SK-N-MC (cell line): ENCODE measurements around the gene SLITRK4.

Experiments used
- DNase-seq: peaks from one replicate; pipeline ENCODE4 v3.0.0-alpha.2; 2011; ENCODE audit warnings: low read depth, low spot score
- H3K27ac ChIP-seq: fragments of 200-600 bp; sonication (generic); 2 replicates; pipeline ENCODE4 v1.5.1; 2016; ENCODE audit warnings: mixed run types
- H3K36me3 ChIP-seq: fragments of 200-600 bp; sonication (generic); 2 replicates; pipeline ENCODE4 v1.6.1; 2017; ENCODE audit warnings: antibody characterized with exemption, low read length, mixed read lengths; ENCODE audit not compliant: insufficient read depth
- H3K4me3 ChIP-seq: fragments of 200-600 bp; sonication (generic); 2 replicates; pipeline ENCODE4 v1.5.1; 2016
- H3K9ac ChIP-seq: fragments of 200-600 bp; sonication (generic); 2 replicates; pipeline ENCODE4 v1.8.0; 2017; ENCODE audit warnings: mixed run types, mixed read lengths; ENCODE audit not compliant: insufficient read length
- H3K9me3 ChIP-seq: fragments of 200-600 bp; sonication (generic); 2 replicates; pipeline ENCODE4 v1.6.1; 2017; ENCODE audit warnings: low read depth, mild to moderate bottlenecking, antibody characterized with exemption, low read length, moderate library complexity, mixed read lengths
- EZH2 ChIP-seq: fragments of 200-600 bp; sonication (generic); IDR thresholded peaks from one replicate; pipeline ENCODE4 v1.6.1; 2017; ENCODE audit warnings: antibody characterized with exemption
- FOXP2 ChIP-seq: optimal IDR thresholded peaks from 2 replicates; pipeline ENCODE3; 2011; ENCODE audit warnings: mild to moderate bottlenecking, moderate library complexity; ENCODE audit not compliant: insufficient read depth; ENCODE audit errors: extremely low read length, control extremely low read depth
- POLR2AphosphoS5 ChIP-seq: IDR thresholded peaks from 2 replicates; pipeline ENCODE4 v1.6.1; 2012; ENCODE audit warnings: mild to moderate bottlenecking, low read depth, low read length, borderline replicate concordance

The SLITRK4 gene

DNA sequence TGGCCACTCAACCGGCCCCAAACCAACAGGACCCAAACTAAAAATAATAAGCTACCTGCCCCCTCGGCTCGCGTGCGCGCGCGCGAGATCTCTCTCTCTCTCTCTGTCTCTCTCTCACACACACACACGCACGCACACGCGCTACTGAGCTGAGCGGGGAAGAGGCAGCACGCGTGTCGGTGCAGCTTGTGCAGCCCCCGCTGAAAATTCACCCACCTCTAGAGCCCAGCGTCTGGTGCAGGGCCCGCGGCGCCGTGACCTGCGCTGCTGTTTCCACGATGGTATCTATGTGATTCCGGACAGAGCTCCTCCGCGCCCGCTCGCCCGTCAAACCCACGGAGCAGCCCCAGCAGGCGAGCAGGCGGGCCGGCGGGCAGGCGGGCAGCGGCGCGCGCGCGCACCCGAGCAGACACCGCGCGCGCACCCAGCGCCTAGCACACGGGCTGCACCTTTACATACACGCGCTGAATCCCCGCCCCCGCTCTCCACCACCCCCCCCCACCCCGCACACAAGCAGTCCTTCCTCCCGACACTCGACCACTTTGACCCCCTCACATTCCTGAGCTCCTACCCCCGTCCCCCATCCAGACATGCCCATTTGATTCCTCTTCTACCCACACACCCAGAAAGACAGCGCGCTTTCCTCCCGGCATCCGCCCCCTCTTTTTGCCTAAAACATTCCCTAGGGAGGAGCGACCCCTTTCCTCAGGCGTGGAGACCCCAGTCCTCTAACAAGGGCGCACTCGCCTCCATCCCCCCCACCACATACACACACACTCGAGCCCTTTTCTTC is 1.0 kb downstream of the SLITRK4 start:
- TF ChIP-seq FOXP2 (no peak), POLR2AphosphoS5 (no peak), EZH2 (no peak)
- Histone ChIP-seq H3K27ac (no peak overlapping the region), H3K36me3 (no peaks in the 10 kb centered on the region), H3K9me3 (no peaks in the 10 kb centered on the region), H3K9ac (no peak overlapping the region), H3K4me3 (peak overlapping the region; percentile 76)
- DNase-seq, result no peak

DNA sequence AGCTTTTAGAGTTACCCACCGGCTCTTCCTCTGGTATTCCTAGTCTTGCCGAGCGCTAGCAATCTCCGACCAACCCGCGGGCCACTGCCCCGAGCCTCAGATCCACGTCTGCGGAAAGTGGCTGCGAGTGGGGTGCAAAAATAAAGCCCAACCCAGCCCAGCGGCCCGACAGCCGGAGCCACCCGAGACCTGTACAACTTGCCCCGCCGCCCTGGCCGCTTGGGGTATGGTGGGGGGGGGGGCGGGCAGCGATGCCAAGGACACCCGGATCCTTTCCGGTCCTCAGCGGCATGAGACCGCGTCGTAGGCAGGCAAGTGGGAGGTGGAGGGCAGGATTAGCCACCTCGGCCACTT is 1.6 kb downstream of the SLITRK4 start:
- Histone ChIP-seq H3K4me3 (peak overlapping the region; percentile 76), H3K36me3 (no peaks in the 10 kb centered on the region), H3K27ac (no peak overlapping the region), H3K9me3 (no peaks in the 10 kb centered on the region), H3K9ac (no peak overlapping the region)
- no peak for TF ChIP-seq EZH2
- no peak for TF ChIP-seq POLR2AphosphoS5
- no peak for TF ChIP-seq FOXP2
- DNase-seq, result no peak

DNA sequence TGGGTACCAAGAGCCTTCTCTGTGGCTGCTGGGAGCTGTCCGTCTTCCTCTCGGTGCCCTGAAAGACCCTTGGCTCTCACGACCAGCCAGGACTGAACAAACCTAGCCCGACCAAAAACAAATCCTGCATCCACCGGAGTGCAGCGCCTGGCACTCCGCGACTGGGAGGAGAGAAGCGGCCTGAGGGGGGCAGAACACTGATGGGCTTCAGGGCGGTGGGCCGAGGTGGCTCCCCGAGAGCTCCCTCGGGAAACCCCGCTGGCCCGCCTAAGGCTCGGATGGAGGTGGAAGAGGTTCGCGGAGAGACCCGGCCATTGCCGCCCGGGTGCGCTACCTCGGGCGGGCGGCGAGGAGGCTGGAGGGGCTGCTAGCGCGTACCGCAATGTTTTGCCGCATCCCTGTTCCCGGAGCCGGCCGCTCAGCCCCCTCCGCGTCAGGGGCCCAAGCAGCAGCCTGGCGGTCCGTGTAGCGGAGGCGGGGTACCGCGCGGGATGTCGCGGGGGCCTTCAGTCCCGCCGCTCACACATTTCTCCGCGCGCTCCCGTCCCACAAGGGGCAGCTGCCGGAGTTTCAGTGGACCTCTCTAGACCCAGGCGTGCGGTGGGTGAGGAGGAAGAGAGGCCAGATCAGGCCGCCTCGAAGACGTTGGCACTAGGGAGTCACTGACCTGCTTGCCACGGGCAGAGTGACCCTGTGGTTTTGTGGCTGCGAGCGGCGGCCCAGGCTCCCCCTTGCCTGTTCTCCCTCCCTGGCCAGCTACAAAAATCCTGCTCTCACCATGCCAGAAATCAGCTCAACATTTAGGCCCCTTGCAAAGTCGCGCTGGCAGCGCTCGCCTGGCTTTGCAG is 2.2 kb downstream of the SLITRK4 start:
- Histone ChIP-seq H3K9ac (no peak overlapping the region), H3K9me3 (no peaks in the 10 kb centered on the region), H3K4me3 (peak overlapping the region; percentile 76)

GRCh38 chrX:143632625-143633410 is 3.1 kb downstream of the SLITRK4 start:
- Histone ChIP-seq H3K9ac (no peak overlapping the region), H3K4me3 (peak overlapping the region; percentile 76)
- TF ChIP-seq POLR2AphosphoS5 (no peak), FOXP2 (no peak)

More for the DNA sequence above, 2.2 kb downstream of the SLITRK4 start:
- no peak for DNase-seq
- no peak overlapping the region for H3K27ac ChIP-seq
- TF ChIP-seq POLR2AphosphoS5 (no peak), EZH2 (no peak), FOXP2 (no peak)
- no peaks in the 10 kb centered on the region for H3K36me3 ChIP-seq

DNA sequence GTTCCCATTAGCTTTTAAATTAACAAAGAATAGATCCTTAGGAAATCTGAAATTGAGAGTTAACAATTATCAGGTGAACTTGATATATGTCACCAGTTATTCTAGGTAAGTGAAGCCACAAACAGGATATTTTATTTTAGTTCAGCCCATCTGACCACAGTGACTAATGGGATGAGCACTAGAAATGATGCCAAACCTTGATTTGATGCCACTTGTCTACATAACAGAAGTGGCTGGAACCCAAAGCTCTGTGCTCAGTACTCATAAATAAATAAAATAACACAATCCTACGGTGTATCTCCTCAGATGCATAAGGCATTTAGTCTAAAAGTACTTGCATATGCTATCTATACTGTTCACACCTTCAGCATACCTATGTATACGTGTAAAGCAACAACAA is 12.2 kb downstream of the SLITRK4 start:
- no peaks in the 10 kb centered on the region for H3K9me3 ChIP-seq
- no peak for DNase-seq
- TF ChIP-seq POLR2AphosphoS5, result no peak
- H3K4me3 ChIP-seq, result no peak overlapping the region
- H3K9ac ChIP-seq, result no peak overlapping the region
- no peaks in the 10 kb centered on the region for H3K36me3 ChIP-seq
- H3K27ac ChIP-seq, result no peak overlapping the region

More at GRCh38 chrX:143632625-143633410, 3.1 kb downstream of the SLITRK4 start:
- no peak overlapping the region for H3K27ac ChIP-seq
- no peak for DNase-seq
- H3K36me3 ChIP-seq, result no peaks in the 10 kb centered on the region
- no peaks in the 10 kb centered on the region for H3K9me3 ChIP-seq

GRCh38 chrX:143621276-143621675 is 14.6 kb downstream of the SLITRK4 start:
- H3K9me3 ChIP-seq, result no peaks in the 10 kb centered on the region
- no peak for DNase-seq
- H3K4me3 ChIP-seq, result no peak overlapping the region
- H3K9ac ChIP-seq, result no peak overlapping the region
- H3K27ac ChIP-seq, result no peak overlapping the region
- H3K36me3 ChIP-seq, result no peaks in the 10 kb centered on the region
- TF ChIP-seq FOXP2 (no peak), POLR2AphosphoS5 (no peak), EZH2 (no peak)

DNA sequence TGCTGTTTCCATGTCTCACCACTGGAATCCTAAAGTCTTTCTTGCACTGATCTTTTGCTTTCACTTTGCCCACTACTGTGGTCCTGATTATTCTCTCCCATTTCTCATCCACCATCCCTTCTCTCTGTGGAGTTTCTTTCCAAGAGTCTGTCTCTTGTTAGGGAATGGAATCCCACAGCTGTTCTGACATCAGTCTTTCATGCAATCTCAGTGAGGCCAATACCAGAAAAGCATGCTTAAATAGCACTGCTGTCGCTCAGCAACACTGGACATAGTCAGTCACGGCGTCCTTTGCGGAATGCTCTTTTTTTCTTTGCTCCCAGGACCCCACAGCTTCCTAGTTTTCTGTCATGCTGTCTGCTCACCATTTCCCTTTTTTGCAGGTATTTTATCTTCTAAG is 20.1 kb downstream of the SLITRK4 start:
- Histone ChIP-seq H3K36me3 (no peaks in the 10 kb centered on the region), H3K9me3 (no peaks in the 10 kb centered on the region), H3K9ac (no peak overlapping the region), H3K27ac (no peak overlapping the region), H3K4me3 (no peak overlapping the region)
- no peak for DNase-seq
- TF ChIP-seq EZH2, result no peak
- no peak for TF ChIP-seq POLR2AphosphoS5
- no peak for TF ChIP-seq FOXP2

- DNase-seq, result no peak
- no peak overlapping the region for H3K9ac ChIP-seq
- no peak overlapping the region for H3K4me3 ChIP-seq
- H3K9me3 ChIP-seq, result no peaks in the 10 kb centered on the region
- no peaks in the 10 kb centered on the region for H3K36me3 ChIP-seq
- H3K27ac ChIP-seq, result no peak overlapping the region
- no peak for TF ChIP-seq POLR2AphosphoS5
- no peak for TF ChIP-seq EZH2
- no peak for TF ChIP-seq FOXP2
Measured at GRCh38 chrX:143601809-143602208, 34.1 kb downstream of the SLITRK4 start.
